Endothelial cell of umbilical vein (primary cell): ENCODE measurements around the gene INHA.

ENCODE experiments used
- EZH2 ChIP-seq: IDR thresholded peaks from 2 replicates; pipeline ENCODE4 v1.6.1; 2012; ENCODE audit warnings: borderline replicate concordance, low read depth, mild to moderate bottlenecking, moderate library complexity, low read length, inconsistent platforms; ENCODE audit not compliant: severe bottlenecking
- POLR2A ChIP-seq: IDR thresholded peaks from 2 replicates; pipeline ENCODE4 v1.6.1; 2012; ENCODE audit warnings: low read depth, mild to moderate bottlenecking, control low read depth, low read length
- TF ChIP-seq, protein P1 (sequence below), 2 donors: IDR thresholded peaks; 1 replicate in 1 of 2; 2 replicates in 1 of 2; pipeline ENCODE4 v1.5.1; 2011; ENCODE audit warnings: low read length in 2 of 2, mild to moderate bottlenecking in 2 of 2, moderate library complexity in 2 of 2, control low read depth in 1 of 2, inconsistent platforms in 1 of 2, low read depth in 1 of 2; ENCODE audit not compliant: insufficient read depth in 1 of 2; ENCODE audit errors: extremely low read depth in 1 of 2

DNA sequence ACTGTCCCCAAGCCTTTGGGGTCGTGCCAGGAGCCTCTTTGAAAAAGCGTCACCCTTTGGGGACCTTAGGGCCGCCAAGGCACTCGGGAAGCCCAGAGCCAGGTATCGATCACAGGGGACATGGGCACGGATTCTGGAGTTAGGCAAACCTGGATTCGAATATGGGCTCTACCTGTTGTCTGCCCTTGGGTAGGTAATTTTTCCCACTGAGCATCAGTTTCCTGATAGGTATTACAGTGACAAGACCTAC is 19.0 kb upstream of the INHA start:
- TF ChIP-seq, protein P1, sequence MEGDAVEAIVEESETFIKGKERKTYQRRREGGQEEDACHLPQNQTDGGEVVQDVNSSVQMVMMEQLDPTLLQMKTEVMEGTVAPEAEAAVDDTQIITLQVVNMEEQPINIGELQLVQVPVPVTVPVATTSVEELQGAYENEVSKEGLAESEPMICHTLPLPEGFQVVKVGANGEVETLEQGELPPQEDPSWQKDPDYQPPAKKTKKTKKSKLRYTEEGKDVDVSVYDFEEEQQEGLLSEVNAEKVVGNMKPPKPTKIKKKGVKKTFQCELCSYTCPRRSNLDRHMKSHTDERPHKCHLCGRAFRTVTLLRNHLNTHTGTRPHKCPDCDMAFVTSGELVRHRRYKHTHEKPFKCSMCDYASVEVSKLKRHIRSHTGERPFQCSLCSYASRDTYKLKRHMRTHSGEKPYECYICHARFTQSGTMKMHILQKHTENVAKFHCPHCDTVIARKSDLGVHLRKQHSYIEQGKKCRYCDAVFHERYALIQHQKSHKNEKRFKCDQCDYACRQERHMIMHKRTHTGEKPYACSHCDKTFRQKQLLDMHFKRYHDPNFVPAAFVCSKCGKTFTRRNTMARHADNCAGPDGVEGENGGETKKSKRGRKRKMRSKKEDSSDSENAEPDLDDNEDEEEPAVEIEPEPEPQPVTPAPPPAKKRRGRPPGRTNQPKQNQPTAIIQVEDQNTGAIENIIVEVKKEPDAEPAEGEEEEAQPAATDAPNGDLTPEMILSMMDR (IDR thresholded peaks at IDR 0.05; ENCODE audit: extremely low read depth in 1 of 2, insufficient read depth in 1 of 2, low read depth in 1 of 2, low read length in 2 of 2): no peak
- TF ChIP-seq EZH2 (no peak), POLR2A (no peak)
